ENCODE data around the gene PDCD1. TPM values are rescaled to one million over a fixed set of nuclear protein-coding genes. Genes with fewer than 3 reads are reported as not detected.

Gene PDCD1
- total RNA-seq, 2 experiments from 2014 or later, result 19.4 to 20.3 TPM

- Mint-ChIP-seq H3K36me3 (ENCODE audit: low read depth) (peaks cover 5% of the 10 kb centered on the region), H3K4me3 (no peak overlapping the region), H3K27ac (no peak overlapping the region), H3K4me1 (ENCODE audit: low read depth) (no peaks in the 10 kb centered on the region), H3K9me3 (no peaks in the 10 kb centered on the region), H3K27me3 (no peaks in the 10 kb centered on the region)
- POLR2A ChIA-PET, result no interaction called here
- no peak for TF ChIP-seq CTCF (IDR thresholded peaks at IDR 0.05)
- CTCF ChIA-PET, result no interaction called here
- DNase-seq (no peak), ATAC-seq (no peak)
- intact Hi-C loops (cut with micrococcal nuclease), result no loop called here
Observed at GRCh38 chr2:241901500-241902351, 43.0 kb upstream of the PDCD1 start.

- no peak for DNase-seq
- Mint-ChIP-seq H3K27me3 (peaks cover 2% of the 10 kb centered on the region), H3K36me3 (ENCODE audit: low read depth) (peaks cover 7% of the 10 kb centered on the region), H3K4me1 (ENCODE audit: low read depth) (peaks cover 2% of the 10 kb centered on the region), H3K9me3 (peaks cover 2% of the 10 kb centered on the region), H3K27ac (no peak overlapping the region), H3K4me3 (no peak overlapping the region)
- ChIA-PET POLR2A (no interaction called here), CTCF (no interaction called here)
- ATAC-seq, result no peak
- no peak for TF ChIP-seq CTCF (IDR thresholded peaks at IDR 0.05)
- intact Hi-C loops (cut with micrococcal nuclease), result no loop called here
Observed at GRCh38 chr2:241901018-241901380, 42.3 kb upstream of the PDCD1 start.

GRCh38 chr2:241900251-241901017 is 41.7 kb upstream of the PDCD1 start:
- H3K4me3 Mint-ChIP-seq, result no peak overlapping the region
- DNase-seq (no peak), ATAC-seq (no peak)
- H3K27ac Mint-ChIP-seq, result no peak overlapping the region
- intact Hi-C loops (cut with micrococcal nuclease), result no loop called here
- TF ChIP-seq CTCF (IDR thresholded peaks at IDR 0.05), result no peak
- H3K9me3 Mint-ChIP-seq, result peaks cover 2% of the 10 kb centered on the region
- peaks cover 9% of the 10 kb centered on the region for H3K36me3 Mint-ChIP-seq (ENCODE audit: low read depth)
- ChIA-PET CTCF (no interaction called here), POLR2A (no interaction called here)
- H3K4me1 Mint-ChIP-seq (ENCODE audit: low read depth), result peaks cover 2% of the 10 kb centered on the region
- H3K27me3 Mint-ChIP-seq, result peaks cover 2% of the 10 kb centered on the region

- ChIA-PET CTCF (no interaction called here), POLR2A (no interaction called here)
- ATAC-seq, result no peak
- no peak for TF ChIP-seq CTCF (IDR thresholded peaks at IDR 0.05)
- intact Hi-C loops (cut with micrococcal nuclease), result no loop called here
- no peak for DNase-seq
- Mint-ChIP-seq H3K36me3 (ENCODE audit: low read depth) (peaks cover 9% of the 10 kb centered on the region), H3K4me1 (ENCODE audit: low read depth) (peaks cover 2% of the 10 kb centered on the region), H3K27me3 (peaks cover 2% of the 10 kb centered on the region), H3K9me3 (peaks cover 2% of the 10 kb centered on the region), H3K27ac (no peak overlapping the region), H3K4me3 (no peak overlapping the region)
Observed at GRCh38 chr2:241898463-241899270, 40.0 kb upstream of the PDCD1 start.

Data from activated CD8-positive, alpha-beta T cell treated with anti-CD3 and anti-CD28 coated beads for 36 hours (primary cell).